ENCODE results near the gene ERCC5. TPM values are rescaled to one million over a fixed set of nuclear protein-coding genes. Genes with fewer than 3 reads are reported as not detected.

The ERCC5 gene
- total and polyA plus RNA-seq, 10 donors: 55.1 to 123 (median 74.8) TPM

- Histone ChIP-seq H3K27me3 (replicated peaks in 1 of 7) (no peaks in the 10 kb centered on the region), H3K4me3 (no peak overlapping the region), H3K36me3 (peaks cover 0 to 51% (median 6%) of the 10 kb centered on the region in 6 donors), H3K9me3 (no peaks in the 10 kb centered on the region), H3K4me1 (peaks cover 0 to 10% (median 0%) of the 10 kb centered on the region in 6 donors), H3K27ac (peak overlapping the region in 4 of 8 donors; percentile 5 to 46 (median 33))
- intact Hi-C loops (cut with DNase I; ENCODE audit: low total_unique reads): no loop called here
- DNase-seq: no peak
- TF ChIP-seq POLR2AphosphoS5 (IDR thresholded peaks at IDR 0.05) (peak in 2 of 3 donors; percentile 40 to 55), POLR2A (IDR thresholded peaks at IDR 0.05) (no peak)
- 36 to 63% (median 45%) methylated on average over 4 of the region's 4 CpGs for WGBS, 5 donors
These were observed 15.2 kb upstream of the ERCC5 start for GRCh38 chr13:102830646-102831045.

DNA sequence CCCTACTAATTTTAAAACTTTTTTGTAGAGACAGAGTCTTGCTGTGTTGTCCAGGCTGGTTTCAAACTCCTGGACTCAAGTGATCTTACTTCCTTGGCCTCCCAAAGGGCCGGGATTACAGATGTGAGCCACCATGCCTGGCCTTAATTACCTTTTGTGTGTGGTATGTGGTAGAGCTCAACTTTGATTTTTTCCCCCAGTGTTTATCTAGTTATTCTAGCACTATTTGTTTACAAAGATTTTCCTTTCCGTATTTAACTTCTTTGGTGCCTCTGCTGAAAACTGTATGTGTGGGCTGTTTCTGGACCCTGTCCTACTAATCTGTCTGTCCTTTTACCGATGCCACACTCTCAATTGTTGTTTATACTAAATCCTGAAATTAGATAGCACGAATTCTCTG lies 9.4 kb upstream of the ERCC5 start:
- no peaks in the 10 kb centered on the region for H3K9me3 ChIP-seq
- intact Hi-C loops (cut with DNase I; ENCODE audit: low total_unique reads): no loop called here
- WGBS, 5 donors: 94 to 97% (median 95%) methylated on average over 4 of the region's 4 CpGs
- no peak overlapping the region for H3K27ac ChIP-seq
- TF ChIP-seq POLR2AphosphoS5 (IDR thresholded peaks at IDR 0.05) (no peak), POLR2A (IDR thresholded peaks at IDR 0.05) (no peak)
- no peaks in the 10 kb centered on the region for H3K27me3 ChIP-seq (replicated peaks in 1 of 7)
- H3K4me3 ChIP-seq: no peak overlapping the region
- no peaks in the 10 kb centered on the region for H3K4me1 ChIP-seq
- DNase-seq: no peak
- peaks cover 0 to 63% (median 13%) of the 10 kb centered on the region in 6 donors for H3K36me3 ChIP-seq

DNA sequence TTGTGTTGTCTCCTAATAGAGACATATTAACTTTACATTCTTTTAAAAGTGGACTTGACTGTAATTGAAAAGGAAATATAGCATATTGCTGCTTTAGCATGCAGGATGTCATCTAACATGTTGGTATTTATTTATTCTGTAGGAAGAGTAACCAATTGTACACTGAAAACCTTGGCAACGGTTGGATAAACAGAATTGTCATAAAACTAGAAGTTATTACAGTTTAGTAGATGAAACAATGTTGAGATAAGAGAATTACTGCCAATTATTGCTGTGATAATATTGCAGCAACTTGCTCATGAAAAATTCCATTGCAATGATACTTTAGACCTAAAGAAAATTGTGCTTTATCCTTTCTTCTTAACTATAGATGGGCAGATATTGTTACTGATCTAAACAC lies 7.6 kb upstream of the ERCC5 start:
- 66 to 92% (median 78%) methylated on average over 1 of the region's 1 CpG for WGBS, 5 donors
- TF ChIP-seq, protein P1, sequence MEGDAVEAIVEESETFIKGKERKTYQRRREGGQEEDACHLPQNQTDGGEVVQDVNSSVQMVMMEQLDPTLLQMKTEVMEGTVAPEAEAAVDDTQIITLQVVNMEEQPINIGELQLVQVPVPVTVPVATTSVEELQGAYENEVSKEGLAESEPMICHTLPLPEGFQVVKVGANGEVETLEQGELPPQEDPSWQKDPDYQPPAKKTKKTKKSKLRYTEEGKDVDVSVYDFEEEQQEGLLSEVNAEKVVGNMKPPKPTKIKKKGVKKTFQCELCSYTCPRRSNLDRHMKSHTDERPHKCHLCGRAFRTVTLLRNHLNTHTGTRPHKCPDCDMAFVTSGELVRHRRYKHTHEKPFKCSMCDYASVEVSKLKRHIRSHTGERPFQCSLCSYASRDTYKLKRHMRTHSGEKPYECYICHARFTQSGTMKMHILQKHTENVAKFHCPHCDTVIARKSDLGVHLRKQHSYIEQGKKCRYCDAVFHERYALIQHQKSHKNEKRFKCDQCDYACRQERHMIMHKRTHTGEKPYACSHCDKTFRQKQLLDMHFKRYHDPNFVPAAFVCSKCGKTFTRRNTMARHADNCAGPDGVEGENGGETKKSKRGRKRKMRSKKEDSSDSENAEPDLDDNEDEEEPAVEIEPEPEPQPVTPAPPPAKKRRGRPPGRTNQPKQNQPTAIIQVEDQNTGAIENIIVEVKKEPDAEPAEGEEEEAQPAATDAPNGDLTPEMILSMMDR (IDR thresholded peaks at IDR 0.05 in 8 of 11, conservative IDR thresholded peaks at IDR 0.05 in 3 of 11): no peak
- TF ChIP-seq POLR2AphosphoS5 (IDR thresholded peaks at IDR 0.05) (no peak), POLR2A (IDR thresholded peaks at IDR 0.05) (no peak)
- Histone ChIP-seq H3K4me3 (no peak overlapping the region), H3K9me3 (no peaks in the 10 kb centered on the region), H3K36me3 (peaks cover 0 to 61% (median 13%) of the 10 kb centered on the region in 6 donors), H3K27ac (no peak overlapping the region), H3K4me1 (no peaks in the 10 kb centered on the region), H3K27me3 (replicated peaks in 1 of 7) (no peaks in the 10 kb centered on the region)
- DNase-seq: no peak
- intact Hi-C loops (cut with DNase I; ENCODE audit: low total_unique reads): no loop called here

GRCh38 chr13:102838982-102839381 lies 6.8 kb upstream of the ERCC5 start:
- TF ChIP-seq POLR2AphosphoS5 (IDR thresholded peaks at IDR 0.05): no peak
- no peak for TF ChIP-seq POLR2A (IDR thresholded peaks at IDR 0.05)
- TF ChIP-seq, protein P1 (IDR thresholded peaks at IDR 0.05 in 8 of 11, conservative IDR thresholded peaks at IDR 0.05 in 3 of 11): no peak
- no peaks in the 10 kb centered on the region for H3K4me1 ChIP-seq
- no peaks in the 10 kb centered on the region for H3K9me3 ChIP-seq
- no peak for DNase-seq
- no peak overlapping the region for H3K27ac ChIP-seq
- no peaks in the 10 kb centered on the region for H3K27me3 ChIP-seq (replicated peaks in 1 of 7)
- no peak overlapping the region for H3K4me3 ChIP-seq
- intact Hi-C loops (cut with DNase I; ENCODE audit: low total_unique reads): no loop called here
- H3K36me3 ChIP-seq: peaks cover 0 to 58% (median 13%) of the 10 kb centered on the region in 6 donors
- WGBS, 5 donors: 36 to 47% (median 47%) methylated on average over 4 of the region's 4 CpGs

GRCh38 chr13:102839462-102839861 lies 6.4 kb upstream of the ERCC5 start:
- H3K36me3 ChIP-seq: peaks cover 0 to 53% (median 11%) of the 10 kb centered on the region in 6 donors
- H3K27ac ChIP-seq: no peak overlapping the region
- intact Hi-C loops (cut with DNase I; ENCODE audit: low total_unique reads): no loop called here
- WGBS, 5 donors: 89 to 95% (median 94%) methylated on average over 5 of the region's 5 CpGs
- DNase-seq: no peak
- H3K4me1 ChIP-seq: peaks cover 0 to 2% (median under 1%) of the 10 kb centered on the region in 6 donors
- H3K27me3 ChIP-seq (replicated peaks in 1 of 7): no peaks in the 10 kb centered on the region
- TF ChIP-seq, protein P1 (IDR thresholded peaks at IDR 0.05 in 8 of 11, conservative IDR thresholded peaks at IDR 0.05 in 3 of 11): no peak
- no peak for TF ChIP-seq POLR2A (IDR thresholded peaks at IDR 0.05)
- TF ChIP-seq POLR2AphosphoS5 (IDR thresholded peaks at IDR 0.05): no peak
- H3K4me3 ChIP-seq: no peak overlapping the region
- H3K9me3 ChIP-seq: no peaks in the 10 kb centered on the region

Measured in spleen (tissue), 11 donors.